ENCODE measurements around the gene CMTM1.

DNA sequence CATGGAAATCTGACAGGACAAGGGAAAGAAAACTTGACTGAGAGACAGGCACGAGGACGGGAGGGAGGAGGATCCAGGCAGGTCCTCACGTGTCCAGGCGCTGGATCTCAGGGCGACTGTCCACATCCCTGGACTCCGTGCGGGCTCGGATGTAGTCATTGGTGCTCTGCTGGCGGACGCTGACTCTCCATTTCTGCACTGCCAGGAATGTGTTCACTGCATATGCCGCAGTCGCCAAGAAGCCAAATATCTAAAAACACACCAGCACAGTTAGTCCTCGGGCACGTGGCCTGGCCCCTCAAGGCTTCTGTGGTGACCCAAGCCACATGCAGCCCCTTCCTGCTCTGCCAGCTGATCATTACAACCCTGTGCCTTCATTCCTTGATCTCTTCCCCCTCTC, 55.7 kb downstream of the CMTM1 start:
- TF ChIP-seq, protein P1, sequence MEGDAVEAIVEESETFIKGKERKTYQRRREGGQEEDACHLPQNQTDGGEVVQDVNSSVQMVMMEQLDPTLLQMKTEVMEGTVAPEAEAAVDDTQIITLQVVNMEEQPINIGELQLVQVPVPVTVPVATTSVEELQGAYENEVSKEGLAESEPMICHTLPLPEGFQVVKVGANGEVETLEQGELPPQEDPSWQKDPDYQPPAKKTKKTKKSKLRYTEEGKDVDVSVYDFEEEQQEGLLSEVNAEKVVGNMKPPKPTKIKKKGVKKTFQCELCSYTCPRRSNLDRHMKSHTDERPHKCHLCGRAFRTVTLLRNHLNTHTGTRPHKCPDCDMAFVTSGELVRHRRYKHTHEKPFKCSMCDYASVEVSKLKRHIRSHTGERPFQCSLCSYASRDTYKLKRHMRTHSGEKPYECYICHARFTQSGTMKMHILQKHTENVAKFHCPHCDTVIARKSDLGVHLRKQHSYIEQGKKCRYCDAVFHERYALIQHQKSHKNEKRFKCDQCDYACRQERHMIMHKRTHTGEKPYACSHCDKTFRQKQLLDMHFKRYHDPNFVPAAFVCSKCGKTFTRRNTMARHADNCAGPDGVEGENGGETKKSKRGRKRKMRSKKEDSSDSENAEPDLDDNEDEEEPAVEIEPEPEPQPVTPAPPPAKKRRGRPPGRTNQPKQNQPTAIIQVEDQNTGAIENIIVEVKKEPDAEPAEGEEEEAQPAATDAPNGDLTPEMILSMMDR (IDR thresholded peaks at IDR 0.05; ENCODE audit: poor library complexity, severe bottlenecking): no peak
- TF ChIP-seq TAF1 (IDR thresholded peaks at IDR 0.05; ENCODE audit: low read depth): no peak
- TF ChIP-seq SMC3 (conservative IDR thresholded peaks at IDR 0.05; ENCODE audit: poor library complexity): no peak
- TF ChIP-seq RAD21 (conservative IDR thresholded peaks at IDR 0.05): no peak
- TF ChIP-seq REST (IDR thresholded peaks at IDR 0.05; ENCODE audit: borderline replicate concordance): no peak
